Stimulated activated CD8-positive, alpha-beta memory T cell treated with anti-CD3 and anti-CD28 coated beads, Interleukin-7, amount 100 ng/mL, for 24 hours (primary cell): ENCODE data around the gene KRT1.

Source experiments
- DNase-seq: peaks from one replicate; pipeline ENCODE4 v3.0.0-alpha.2; 2020; ENCODE audit warnings: low read depth

KRT1 gene

DNA sequence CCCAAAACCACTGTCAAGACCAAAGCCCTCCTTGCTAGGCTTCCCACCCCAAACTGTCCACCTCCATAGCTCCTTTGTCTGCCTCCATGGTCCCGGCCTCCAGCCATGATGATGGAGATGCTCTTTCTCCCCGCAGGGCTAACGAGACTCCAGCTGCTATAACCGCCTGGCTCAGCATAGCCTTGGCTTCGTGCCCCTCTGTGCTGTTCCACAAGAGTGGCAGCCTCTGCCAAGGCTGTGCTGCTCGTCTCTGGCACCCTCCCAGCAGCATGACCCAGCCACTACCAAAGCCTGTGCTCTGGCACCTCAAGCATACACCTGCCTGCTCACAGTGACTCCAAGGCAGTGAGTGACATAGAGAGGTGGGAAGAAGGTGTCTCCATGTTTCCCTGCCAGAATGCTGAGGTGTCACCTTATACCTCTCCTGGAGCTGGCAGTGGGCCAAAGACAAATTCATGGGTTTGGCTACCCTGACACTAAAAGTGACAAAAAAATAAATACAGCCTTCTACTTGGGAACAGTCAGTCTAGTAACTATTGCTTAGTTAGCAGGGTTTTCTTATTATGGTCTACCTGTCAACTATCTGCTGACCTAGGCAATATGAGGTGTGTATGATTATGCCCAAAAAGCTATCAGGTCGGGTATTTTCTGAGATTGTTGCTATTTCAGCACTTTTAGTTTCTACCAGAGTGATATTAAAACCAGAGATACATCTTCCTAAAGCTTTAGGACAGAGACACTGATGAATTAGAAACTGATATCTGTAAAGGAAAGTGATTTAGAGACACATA, 45.7 kb downstream of the KRT1 start:
- no peak for DNase-seq

DNA sequence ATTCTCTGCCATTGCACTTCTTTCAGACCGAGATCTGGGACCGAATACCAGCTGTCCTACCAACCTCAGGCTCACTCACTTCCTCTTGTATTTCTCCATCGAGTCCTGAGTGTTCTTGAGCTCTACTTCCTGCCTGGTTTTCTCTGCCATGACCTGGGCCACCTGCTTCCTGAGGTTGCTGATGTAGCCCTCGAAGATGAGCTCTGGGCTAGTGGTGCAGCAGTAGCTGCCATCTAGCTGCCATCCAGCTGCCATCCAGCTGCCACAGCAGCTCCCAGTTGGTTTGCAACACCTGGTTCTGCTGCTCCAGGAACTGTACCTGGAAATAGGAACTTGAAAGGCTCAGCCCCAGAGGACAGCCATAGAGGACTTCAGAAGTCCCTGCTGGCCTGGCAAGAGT, 46.8 kb downstream of the KRT1 start:
- DNase-seq, result no peak

DNA sequence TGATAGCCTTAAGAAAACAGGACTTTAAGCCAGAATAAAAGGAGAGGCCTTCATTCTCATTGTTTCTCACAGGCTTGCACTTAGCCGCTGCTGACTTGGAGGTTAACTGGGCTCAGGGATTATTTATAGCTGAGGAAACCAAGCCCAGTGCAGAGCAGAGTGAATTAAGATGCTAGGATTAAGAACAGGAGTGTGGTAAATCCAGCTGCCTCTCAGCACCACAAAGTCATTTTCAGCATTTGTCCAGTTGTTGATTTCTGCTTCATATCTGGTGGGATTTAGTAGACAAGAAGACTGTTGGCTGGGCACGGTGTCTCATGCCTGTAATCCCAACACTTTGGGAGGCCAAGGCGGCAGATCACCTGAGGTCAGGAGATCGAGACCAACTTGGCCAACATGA, 47.6 kb downstream of the KRT1 start:
- DNase-seq, result no peak

DNA sequence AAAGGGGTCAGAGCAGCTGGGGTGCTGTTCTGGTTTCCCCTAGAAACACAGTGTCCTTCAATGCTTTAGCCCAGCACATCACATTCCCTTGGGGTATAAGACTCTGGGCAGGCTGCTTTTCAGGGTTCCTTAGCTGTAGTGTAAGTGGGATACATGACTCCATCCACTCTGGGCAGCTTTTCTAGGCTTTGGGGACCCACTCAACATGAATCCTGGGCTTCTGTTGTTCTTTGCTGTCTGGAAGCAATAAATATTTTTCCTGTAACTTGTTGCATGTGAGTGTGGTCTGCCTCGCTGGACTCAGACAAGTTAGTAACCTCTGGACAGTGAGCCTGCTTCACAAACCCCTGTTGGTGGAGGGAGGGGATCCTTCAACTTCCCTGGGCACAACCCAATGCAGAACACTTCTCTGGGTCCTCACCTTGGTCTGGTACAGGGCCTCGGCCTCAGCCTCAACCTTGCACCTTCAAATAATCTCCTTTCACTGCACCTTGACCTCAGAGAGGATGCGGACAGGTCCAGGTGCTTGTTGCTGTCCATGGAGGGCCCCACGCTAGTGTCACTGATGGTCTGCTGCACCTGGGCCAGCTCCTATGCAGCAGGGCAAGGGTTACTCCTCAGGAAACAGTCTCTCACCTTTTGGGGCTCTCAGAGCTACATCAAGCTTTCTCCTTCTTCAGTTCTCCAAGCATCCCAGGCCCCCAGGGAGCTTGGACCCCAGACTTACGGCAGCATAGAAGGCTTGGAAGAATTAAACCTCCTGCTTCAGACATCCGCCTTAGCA, 48.3 kb downstream of the KRT1 start:
- no peak for DNase-seq

DNA sequence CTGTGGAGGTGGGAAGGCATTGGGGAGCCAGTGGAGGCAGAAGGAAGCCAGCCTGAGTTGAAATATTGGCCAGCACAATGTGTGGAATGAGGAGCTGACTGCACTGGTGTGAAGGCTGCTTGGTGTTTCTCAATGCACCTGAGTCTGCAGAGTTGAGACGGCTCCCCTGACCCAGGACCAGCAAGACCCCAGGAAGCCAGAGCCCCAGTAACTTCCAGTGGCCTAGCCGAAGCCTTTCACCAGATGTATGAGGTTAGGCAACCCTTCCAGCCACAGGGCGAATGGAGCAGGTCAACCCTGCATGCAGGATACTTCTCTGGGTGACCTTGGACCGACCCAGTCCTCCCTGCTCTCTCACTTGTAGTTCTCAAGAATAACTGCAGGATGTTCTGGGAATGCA, 48.9 kb downstream of the KRT1 start:
- DNase-seq, result no peak

DNA sequence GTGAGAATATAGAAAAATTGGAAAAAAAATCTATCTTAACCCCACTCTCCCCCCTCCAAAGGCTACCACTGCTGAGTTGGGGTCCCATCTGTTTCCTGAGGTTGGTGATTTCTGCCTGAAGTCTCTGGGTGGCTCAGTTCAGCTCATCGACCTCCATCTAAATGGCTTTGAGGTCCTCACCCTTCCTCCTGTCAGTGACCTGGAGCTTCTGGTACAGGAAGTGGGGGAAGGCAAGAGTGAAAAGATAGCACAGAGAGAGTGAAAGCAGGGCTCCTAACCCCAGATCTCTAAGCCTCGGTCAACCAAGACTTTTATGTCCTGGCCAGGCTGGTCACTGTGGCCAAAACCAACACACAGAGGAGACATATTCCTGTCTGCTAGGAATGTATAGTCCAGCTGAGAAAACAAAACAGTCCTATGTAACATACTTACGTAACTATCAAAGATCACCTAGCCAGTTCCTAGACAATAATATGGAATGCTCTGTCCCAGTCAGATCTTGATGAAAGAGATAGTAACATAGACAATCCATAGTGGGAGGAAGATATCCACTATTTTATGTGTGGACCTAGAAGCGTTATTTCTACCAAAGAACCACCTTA, 49.5 kb downstream of the KRT1 start:
- DNase-seq, result no peak

DNA sequence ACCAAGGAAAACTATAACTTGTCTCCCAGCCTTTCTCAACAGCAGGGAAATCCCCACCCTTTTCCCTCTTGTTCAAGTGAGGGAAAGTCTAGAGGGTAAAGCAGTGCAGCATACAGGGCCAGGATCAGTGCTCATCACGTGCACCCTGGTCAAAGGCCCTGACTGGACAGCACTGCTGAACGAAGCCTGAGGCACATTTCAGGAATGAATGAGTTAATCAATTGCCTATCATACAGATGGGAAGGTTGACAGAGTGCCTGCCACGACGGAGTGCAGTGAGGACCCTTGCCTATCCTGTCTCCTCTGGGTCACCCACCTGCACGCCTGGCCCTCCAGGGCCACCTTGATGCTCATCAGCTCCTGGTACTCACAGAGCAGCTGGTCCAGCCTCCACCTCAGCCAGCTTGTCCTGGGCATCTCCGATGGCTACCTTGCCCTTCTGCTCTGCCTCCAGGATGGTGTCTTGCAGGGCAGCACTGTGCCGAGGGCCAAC, 50.2 kb downstream of the KRT1 start:
- no peak for DNase-seq

DNA sequence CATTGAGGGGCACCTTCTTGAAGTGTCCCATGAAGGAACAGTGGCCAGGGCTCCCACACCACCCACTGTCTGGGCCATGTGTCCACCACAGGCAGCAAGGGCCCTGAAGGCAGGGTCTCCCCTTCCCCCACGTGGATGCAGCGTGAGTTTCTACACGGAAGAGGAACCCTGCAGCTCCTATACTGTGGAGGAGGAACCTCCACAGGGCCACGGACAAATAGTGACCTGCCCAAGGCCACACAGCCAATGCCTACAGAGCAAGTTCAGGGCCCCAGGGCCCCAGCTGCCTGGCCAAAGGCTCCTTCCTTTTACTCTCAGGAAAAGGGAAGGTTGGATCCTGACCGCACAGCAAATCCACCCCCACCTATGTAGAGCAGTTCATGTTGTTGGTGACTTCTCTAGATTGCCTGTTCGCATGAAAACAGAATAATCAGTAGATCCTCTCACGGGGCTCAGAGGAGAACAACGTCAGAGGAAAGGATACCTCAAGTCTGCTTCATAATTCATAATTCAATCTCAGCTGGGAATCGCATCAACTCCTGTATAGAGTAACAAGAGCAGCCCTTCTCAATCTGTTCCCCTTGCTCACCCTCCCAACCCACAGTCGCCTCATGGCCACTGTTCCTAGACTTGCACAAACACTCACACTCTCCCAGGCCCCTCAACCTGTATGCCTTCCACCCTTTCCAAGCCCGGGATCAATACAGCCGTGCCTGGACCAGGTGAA, 50.8 kb downstream of the KRT1 start:
- DNase-seq, result no peak

DNA sequence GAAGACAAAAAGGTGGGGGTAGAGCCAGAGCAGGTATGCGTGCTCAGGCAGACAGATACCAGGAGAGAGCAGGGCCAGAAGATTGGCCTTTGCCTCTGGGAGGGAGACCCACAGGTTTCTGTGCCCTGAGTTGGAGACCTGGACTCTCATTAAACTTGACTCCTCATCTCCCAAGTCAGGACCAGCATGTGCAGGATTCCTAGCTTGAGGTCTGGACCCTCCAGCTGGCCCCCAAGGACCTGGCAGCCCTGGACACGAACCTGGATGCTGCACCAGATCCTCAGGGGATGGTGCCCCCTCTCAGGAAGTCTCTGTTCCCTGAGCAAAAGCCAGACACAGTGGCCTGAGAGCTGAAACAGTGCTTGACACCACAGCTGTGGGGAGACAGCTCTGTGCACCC, 51.4 kb downstream of the KRT1 start:
- no peak for DNase-seq

DNA sequence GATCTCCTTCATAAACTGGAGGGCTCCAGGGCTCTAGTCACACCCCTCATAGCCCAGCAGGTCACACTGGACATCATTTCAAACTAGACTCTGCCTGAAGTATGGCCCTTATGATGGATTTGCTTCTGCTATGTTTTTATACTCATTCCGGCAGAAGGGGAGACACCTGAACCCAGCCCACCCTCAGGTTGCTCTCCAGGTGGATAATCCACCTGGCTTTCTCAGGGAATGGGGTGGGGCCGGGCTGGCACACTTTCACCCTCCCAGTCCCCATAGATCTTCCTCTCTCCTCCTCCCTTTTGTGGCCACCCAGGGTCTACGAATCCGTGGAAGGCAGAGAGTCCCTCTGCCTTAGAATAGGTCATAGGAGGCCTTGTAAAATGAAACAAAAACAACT, 52.1 kb downstream of the KRT1 start:
- DNase-seq, result no peak

DNA sequence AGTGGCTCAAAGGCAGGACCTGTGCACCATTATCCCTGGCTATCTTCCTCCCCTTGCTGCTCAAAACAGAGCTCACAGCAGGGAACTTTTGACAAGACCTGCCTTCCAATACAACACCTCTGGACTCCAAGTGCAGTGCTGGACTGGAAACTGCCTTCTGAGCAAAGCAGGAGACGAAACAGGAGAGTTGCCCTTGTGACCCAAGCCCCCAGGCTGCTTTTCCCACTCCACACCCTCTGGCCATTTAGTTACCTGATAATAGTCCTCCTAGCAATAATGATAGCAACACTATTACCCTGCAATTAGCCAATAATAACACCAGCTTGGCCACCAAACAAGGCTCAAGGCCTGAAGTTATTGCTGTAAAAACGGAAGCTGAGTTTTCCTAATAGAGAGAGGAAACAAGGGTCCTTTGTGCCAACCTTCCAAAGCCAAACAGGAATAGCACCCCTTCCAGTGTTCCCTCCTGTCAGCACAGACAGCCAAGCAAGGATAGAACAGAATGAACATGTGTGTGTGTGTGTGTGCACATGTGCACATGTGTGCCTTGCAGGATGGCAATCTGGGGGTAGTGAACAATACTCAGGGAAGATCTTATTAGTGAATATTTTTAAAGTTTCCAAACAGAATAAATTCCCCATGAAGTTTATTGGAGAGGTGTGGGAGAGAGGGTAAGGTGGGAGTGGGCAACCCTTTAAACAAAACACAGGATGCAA, 52.7 kb downstream of the KRT1 start:
- DNase-seq, result no peak
